GM23248 (cell line): ENCODE measurements around the gene IQSEC1. TPM values are rescaled to one million over a fixed set of nuclear protein-coding genes. Genes with fewer than 3 reads are reported as not detected.

Experiments
- DNase-seq: peaks from one replicate; pipeline ENCODE4 v3.0.0-alpha.2; 2015
- H2AFZ ChIP-seq: fragments of 200-600 bp; sonication (generic); 2 replicates; pipeline ENCODE4 v1.6.1; 2016; ENCODE audit warnings: antibody characterized with exemption
- H3F3A ChIP-seq: fragments of 200-600 bp; sonication (generic); 2 replicates; pipeline ENCODE4 v1.6.1; 2016; ENCODE audit warnings: mild to moderate bottlenecking, antibody characterized with exemption, mixed run types; ENCODE audit not compliant: insufficient read depth
- H3K27ac ChIP-seq: fragments of 200-600 bp; sonication (generic); 2 replicates; pipeline ENCODE4 v1.5.1; 2016; ENCODE audit warnings: mild to moderate bottlenecking
- H3K27me3 ChIP-seq: fragments of 200-600 bp; sonication (generic); replicated peaks from 2 replicates; pipeline ENCODE4 v1.6.1; 2016; ENCODE audit warnings: mild to moderate bottlenecking; ENCODE audit not compliant: insufficient read depth
- H3K36me3 ChIP-seq: fragments of 200-600 bp; sonication (generic); 2 replicates; pipeline ENCODE4 v1.6.1; 2016; ENCODE audit warnings: low read depth, mild to moderate bottlenecking
- H3K4me1 ChIP-seq: fragments of 200-600 bp; sonication (generic); 2 replicates; pipeline ENCODE4 v1.6.1; 2016; ENCODE audit warnings: mild to moderate bottlenecking; ENCODE audit not compliant: insufficient read depth
- H3K4me2 ChIP-seq: fragments of 200-600 bp; sonication (generic); one replicate; pipeline ENCODE4 v1.6.1; 2016; ENCODE audit warnings: mild to moderate bottlenecking; ENCODE audit not compliant: unreplicated experiment
- H3K4me3 ChIP-seq: fragments of 200-600 bp; sonication (generic); 2 replicates; pipeline ENCODE4 v1.5.1; 2016; ENCODE audit warnings: mild to moderate bottlenecking
- H3K79me2 ChIP-seq: fragments of 200-600 bp; sonication (generic); 2 replicates; pipeline ENCODE4 v1.6.1; 2016; ENCODE audit warnings: mild to moderate bottlenecking; ENCODE audit not compliant: insufficient read depth
- H3K9ac ChIP-seq: fragments of 200-600 bp; sonication (generic); 2 replicates; pipeline ENCODE4 v1.6.1; 2016; ENCODE audit warnings: mild to moderate bottlenecking
- H3K9me2 ChIP-seq: fragments of 200-600 bp; sonication (generic); 2 replicates; pipeline ENCODE4 v1.6.1; 2016; ENCODE audit warnings: mixed run types, mild to moderate bottlenecking, moderate library complexity; ENCODE audit not compliant: insufficient read depth
- H3K9me3 ChIP-seq: fragments of 200-600 bp; sonication (generic); one replicate; pipeline ENCODE4 v1.6.1; 2017; ENCODE audit warnings: low read depth
- H4K20me1 ChIP-seq: fragments of 200-600 bp; sonication (generic); 2 replicates; pipeline ENCODE4 v1.6.0; 2016; ENCODE audit not compliant: insufficient read depth
- EZH2 ChIP-seq: fragments of 200-600 bp; sonication (generic); IDR thresholded peaks from 2 replicates; pipeline ENCODE4 v1.6.1; 2018; ENCODE audit warnings: antibody characterized with exemption, mild to moderate bottlenecking; ENCODE audit not compliant: insufficient read depth, poor library complexity, severe bottlenecking
- EZH2phosphoT487 ChIP-seq: fragments of 200-600 bp; sonication (generic); IDR thresholded peaks from 2 replicates; pipeline ENCODE4 v1.6.1; 2018; ENCODE audit warnings: antibody characterized with exemption, moderate library complexity, mild to moderate bottlenecking, low read depth; ENCODE audit not compliant: insufficient read depth
- WGBS, 2 experiments: methylation state at CpG; one replicate each; pipeline ENCODE4 v1.1.6; 2015 to 2017; ENCODE audit warnings: low lambda C conversion rate in 2 of 2, low coverage in 1 of 2; ENCODE audit errors: missing lambda C conversion rate in 2 of 2; 5-methylcytosine and 5-hydroxymethylcytosine counted together
- in situ Hi-C: fragments of 300-500 bp; cut with MboI; formaldehyde crosslinking; loops from 2 replicates; pipeline ENCODE4 v1.15.0; 2020
- polyA plus RNA-seq: library from polyadenylated mRNA; unstranded; fragments of >200 nt; fragmentation: Nextera tagmentation; extraction: Ambion mirVana; gene quantifications from 2 replicates; pipeline ENCODE4 v1.2.1, GENCODE V29; 2016
- total RNA-seq: library from RNA; depleted of rRNA; stranded (reverse); fragments of >200 nt; shearing (Covaris generic); gene quantifications from 2 replicates; pipeline ENCODE4 v1.2.3, GENCODE V29; 2014

Gene IQSEC1
- total and polyA plus RNA-seq, 2 experiments from 2014 or later, result 5.1 to 21.6 TPM

DNA sequence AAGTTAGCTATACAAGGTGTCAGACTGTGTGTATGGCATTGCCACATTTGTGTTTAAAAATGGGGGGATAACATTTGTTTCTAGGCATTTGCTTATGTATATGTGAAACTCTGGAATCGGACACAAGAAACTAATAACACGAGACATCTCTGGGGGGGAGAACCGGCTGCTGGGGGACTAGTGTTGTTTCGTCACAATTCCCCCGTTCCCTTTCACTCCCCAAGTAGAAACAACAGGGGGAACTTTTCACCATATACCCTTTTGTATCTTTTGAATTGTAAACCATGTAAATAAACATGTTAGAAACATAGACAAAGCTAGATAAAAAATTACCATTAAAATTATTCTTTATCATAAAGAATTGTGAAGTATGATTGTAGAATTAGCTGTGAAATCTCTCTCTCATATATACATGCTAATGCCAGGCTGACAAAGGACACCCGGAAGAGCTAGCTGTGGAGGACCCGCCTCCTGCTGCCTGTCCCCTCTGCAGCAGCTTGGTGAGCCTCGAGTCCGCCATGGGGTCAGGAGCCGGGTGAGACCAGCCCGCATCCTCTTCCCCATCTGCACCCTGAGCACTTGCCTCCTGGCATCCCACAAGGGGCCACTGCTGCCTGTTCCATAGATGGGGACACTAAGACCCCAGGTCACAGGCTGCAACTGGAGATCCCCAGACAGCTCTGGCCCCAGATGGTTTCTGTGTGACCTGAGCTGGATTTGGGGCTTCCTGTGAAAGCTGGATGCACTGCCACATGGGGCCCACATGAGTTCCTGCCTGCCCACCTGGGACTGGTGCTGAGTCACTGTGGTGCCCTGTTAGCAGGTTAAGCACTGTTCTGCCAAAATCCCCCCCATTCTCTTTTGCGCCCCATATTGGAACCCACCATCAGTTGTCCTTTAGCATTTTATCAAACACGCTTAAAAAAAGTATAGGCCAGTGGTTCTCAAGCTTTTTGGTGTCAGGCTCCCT, 91.6 kb downstream of the IQSEC1 start:
- in situ Hi-C loops, result no loop called here

DNA sequence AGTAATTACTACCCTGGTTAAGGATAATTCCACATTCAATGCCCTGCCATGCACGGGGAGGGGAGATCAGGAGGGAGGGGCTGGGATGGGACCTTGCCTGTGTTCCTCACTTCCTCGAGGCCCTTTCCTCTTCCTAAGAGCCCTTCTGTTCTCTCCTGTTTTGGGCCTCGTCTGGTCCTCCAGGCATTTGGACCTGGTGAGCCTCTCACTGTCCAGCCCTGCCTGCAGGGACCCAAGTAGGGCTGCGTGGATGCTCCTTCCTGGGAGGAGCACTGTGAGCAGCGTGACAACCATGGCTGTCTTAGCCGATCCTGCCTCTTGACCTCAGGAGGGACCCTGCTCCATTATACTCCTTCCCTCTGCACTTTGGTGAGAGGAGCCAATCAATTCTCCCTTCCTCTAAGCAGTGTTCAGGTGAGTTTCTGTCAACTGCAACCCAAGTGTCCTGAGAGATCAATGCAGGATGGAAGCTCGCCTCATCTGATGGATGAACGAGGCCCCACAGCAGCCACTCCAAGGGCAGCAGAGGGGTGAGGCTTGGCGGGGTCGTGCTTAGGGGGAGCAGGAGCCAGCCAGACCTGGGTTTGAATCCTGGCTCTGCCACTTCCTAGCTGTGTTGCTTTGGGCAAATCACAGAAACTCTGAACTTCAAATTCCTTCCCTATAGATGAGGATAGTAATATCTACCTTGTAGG, 92.5 kb downstream of the IQSEC1 start:
- no peak for TF ChIP-seq EZH2phosphoT487
- in situ Hi-C loops, result no loop called here
- no peaks in the 10 kb centered on the region for H3F3A ChIP-seq
- no peaks in the 10 kb centered on the region for H3K4me1 ChIP-seq
- DNase-seq, result no peak
- no peaks in the 10 kb centered on the region for H4K20me1 ChIP-seq
- H3K9me3 ChIP-seq, result no peaks in the 10 kb centered on the region
- H3K4me2 ChIP-seq, result no peak overlapping the region
- no peaks in the 10 kb centered on the region for H3K36me3 ChIP-seq
- H3K9ac ChIP-seq, result no peak overlapping the region
- WGBS, 2 experiments, result 56 to 67% methylated on average over 9 to 10 of the region's 10 CpGs
- H3K27ac ChIP-seq, result no peak overlapping the region
- no peaks in the 10 kb centered on the region for H3K9me2 ChIP-seq
- no peaks in the 10 kb centered on the region for H3K79me2 ChIP-seq
- H3K4me3 ChIP-seq, result no peak overlapping the region
- no peak overlapping the region for H2AFZ ChIP-seq
- no peaks in the 10 kb centered on the region; the same call in 1 of the 2 replicates for H3K27me3 ChIP-seq

More for the DNA sequence above, 91.6 kb downstream of the IQSEC1 start:
- no peaks in the 10 kb centered on the region for H3K9me3 ChIP-seq
- H3K4me1 ChIP-seq, result no peaks in the 10 kb centered on the region
- H3K4me3 ChIP-seq, result no peak overlapping the region
- H3K36me3 ChIP-seq, result no peaks in the 10 kb centered on the region
- H3K9me2 ChIP-seq, result no peaks in the 10 kb centered on the region
- H2AFZ ChIP-seq, result no peak overlapping the region
- H3K9ac ChIP-seq, result no peak overlapping the region
- H3K27me3 ChIP-seq, result no peaks in the 10 kb centered on the region; the same call in 1 of the 2 replicates
- no peaks in the 10 kb centered on the region for H3K79me2 ChIP-seq
- WGBS, 2 experiments, result 67 to 70% methylated on average over 13 of the region's 13 CpGs
- no peaks in the 10 kb centered on the region for H3F3A ChIP-seq
- no peak for DNase-seq
- no peak overlapping the region for H3K4me2 ChIP-seq
- H3K27ac ChIP-seq, result no peak overlapping the region
- TF ChIP-seq EZH2phosphoT487 (no peak), EZH2 (no peak)
- H4K20me1 ChIP-seq, result no peaks in the 10 kb centered on the region

DNA sequence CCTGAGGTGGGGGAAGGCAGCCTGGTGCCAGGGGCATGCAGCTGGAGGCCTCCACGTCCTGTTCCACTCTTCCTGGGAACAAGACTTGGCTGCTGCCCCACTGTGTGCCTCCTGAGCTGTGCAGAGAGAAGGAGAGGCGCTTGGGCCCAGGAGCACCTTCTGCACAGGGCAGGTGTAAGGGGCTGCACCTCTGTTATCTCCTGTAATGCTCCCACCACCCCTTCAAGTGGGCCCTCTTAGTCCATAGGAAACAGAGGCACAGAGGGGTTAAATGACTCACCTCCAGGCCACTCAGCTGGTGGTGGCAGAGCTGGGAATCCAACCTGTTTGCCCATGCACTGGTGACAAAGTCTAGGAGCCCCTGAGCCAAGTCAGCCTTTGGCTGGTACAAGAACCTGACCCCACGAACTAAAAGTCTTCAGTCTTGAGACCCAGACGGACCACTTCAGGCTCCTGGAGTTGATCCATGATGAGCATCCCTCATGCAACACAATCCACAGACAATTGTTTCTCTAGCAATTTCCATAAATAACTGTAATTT, 93.2 kb downstream of the IQSEC1 start:
- Histone ChIP-seq H3K4me1 (no peaks in the 10 kb centered on the region), H3F3A (no peaks in the 10 kb centered on the region), H3K4me2 (no peak overlapping the region), H3K36me3 (no peaks in the 10 kb centered on the region), H3K9me2 (no peaks in the 10 kb centered on the region), H3K4me3 (no peak overlapping the region), H3K9me3 (no peaks in the 10 kb centered on the region), H4K20me1 (no peaks in the 10 kb centered on the region), H3K79me2 (no peaks in the 10 kb centered on the region), H3K27me3 (no peaks in the 10 kb centered on the region; the same call in 1 of the 2 replicates), H2AFZ (no peak overlapping the region), H3K27ac (no peak overlapping the region), H3K9ac (no peak overlapping the region)
- in situ Hi-C loops, result no loop called here
- 47 to 48% methylated on average over 4 of the region's 4 CpGs for WGBS, 2 experiments
- no peak for TF ChIP-seq EZH2
- no peak for TF ChIP-seq EZH2phosphoT487
- no peak for DNase-seq

DNA sequence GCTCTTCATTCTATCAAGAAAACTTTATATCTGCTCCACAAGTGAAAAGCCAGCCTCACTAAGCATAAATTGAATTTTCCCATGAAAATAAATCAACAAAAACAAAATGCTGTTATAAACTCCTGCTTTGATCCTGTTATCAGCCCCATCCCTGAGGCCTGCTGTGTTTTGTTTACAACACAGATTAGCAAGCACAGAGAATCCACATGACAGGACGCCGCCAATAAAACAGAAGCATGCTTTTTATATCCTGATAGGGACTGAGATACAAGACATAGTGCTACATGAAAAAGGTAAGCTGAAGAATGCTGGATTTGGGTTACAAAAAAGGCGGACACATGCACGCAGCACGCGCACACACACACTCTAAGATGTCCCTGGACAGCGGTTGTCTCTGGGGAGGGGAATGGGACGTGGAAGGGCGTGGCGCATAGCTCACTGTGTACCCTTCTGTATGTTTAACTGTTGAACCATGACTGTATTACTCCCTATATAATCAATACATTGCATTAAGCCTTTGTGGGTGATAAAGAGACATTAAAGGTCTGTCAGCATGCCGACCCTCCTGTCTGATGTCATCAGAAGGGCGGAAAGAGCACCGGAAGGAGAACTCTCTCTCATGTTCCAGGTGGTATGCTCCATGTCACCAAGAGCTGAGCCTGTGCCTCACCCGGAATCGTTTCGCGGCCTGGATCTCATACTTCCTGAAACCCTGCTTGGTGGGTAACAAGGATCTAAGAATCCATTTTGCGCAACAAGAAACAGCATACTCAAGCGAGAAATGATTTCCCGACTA, 93.9 kb downstream of the IQSEC1 start:
- no peak for TF ChIP-seq EZH2
- no peak for TF ChIP-seq EZH2phosphoT487
- in situ Hi-C loops, result no loop called here

More for the DNA sequence above, 93.9 kb downstream of the IQSEC1 start:
- Histone ChIP-seq H3K4me1 (no peaks in the 10 kb centered on the region), H4K20me1 (no peaks in the 10 kb centered on the region), H2AFZ (no peak overlapping the region), H3K9ac (no peak overlapping the region), H3K27ac (no peak overlapping the region), H3K4me2 (no peak overlapping the region), H3K9me3 (no peaks in the 10 kb centered on the region), H3K36me3 (no peaks in the 10 kb centered on the region), H3K4me3 (no peak overlapping the region), H3K27me3 (no peaks in the 10 kb centered on the region; the same call in 1 of the 2 replicates), H3K79me2 (no peaks in the 10 kb centered on the region), H3K9me2 (no peaks in the 10 kb centered on the region), H3F3A (no peaks in the 10 kb centered on the region)
- DNase-seq, result no peak
- WGBS, 2 experiments, result 87 to 89% methylated on average over 20 of the region's 20 CpGs
